Right hindlimb (tissue), 1 donor: ENCODE data around the gene TMCC2.
"Not testable (repeated sequence)": the region's sequence is repeated elsewhere in the genome, so short reads cannot be mapped to it uniquely, and the experiment has no call there.

Experiments
- DNase-seq: peaks from one replicate; pipeline ENCODE4 v3.0.0-alpha.2; 2018

Gene TMCC2

GRCh38 chr1:205216588-205216987 lies 11.2 kb upstream of the TMCC2 start:
- no peak for DNase-seq

- DNase-seq: no peak
Observed at GRCh38 chr1:205217418-205217817, 10.3 kb upstream of the TMCC2 start.

GRCh38 chr1:205220421-205220820 lies 7.3 kb upstream of the TMCC2 start:
- DNase-seq: no peak

GRCh38 chr1:205224736-205225135 lies 3.0 kb upstream of the TMCC2 start:
- no peak for DNase-seq

GRCh38 chr1:205225901-205226765 lies 1.6 kb upstream of the TMCC2 start:
- DNase-seq: no peak

- no peak for DNase-seq
Observed at GRCh38 chr1:205226868-205227583, 720 bp upstream of the TMCC2 start.

GRCh38 chr1:205228093-205228521 lies 361 bp downstream of the TMCC2 start:
- no peak for DNase-seq

GRCh38 chr1:205229399-205229871 lies 1.7 kb downstream of the TMCC2 start:
- DNase-seq: peak; percentile 79

GRCh38 chr1:205229916-205230700 lies 2.4 kb downstream of the TMCC2 start:
- no peak for DNase-seq

- no peak for DNase-seq
Observed at GRCh38 chr1:205230982-205231381, 3.2 kb downstream of the TMCC2 start.

- DNase-seq: no peak
Observed at GRCh38 chr1:205232127-205232820, 4.5 kb downstream of the TMCC2 start.

- DNase-seq: no peak
Observed at GRCh38 chr1:205232945-205233397, 5.2 kb downstream of the TMCC2 start.

- not testable (repeated sequence) for DNase-seq
Observed at GRCh38 chr1:205233986-205234385, 6.2 kb downstream of the TMCC2 start.

GRCh38 chr1:205235951-205236350 lies 8.2 kb downstream of the TMCC2 start:
- DNase-seq: peak; percentile 21

GRCh38 chr1:205236526-205236925 lies 8.8 kb downstream of the TMCC2 start:
- DNase-seq: no peak

GRCh38 chr1:205236951-205237475 lies 9.3 kb downstream of the TMCC2 start:
- no peak for DNase-seq

- DNase-seq: no peak
Observed at GRCh38 chr1:205237526-205238484, 10.1 kb downstream of the TMCC2 start.

- DNase-seq: peak; percentile 67
Observed at GRCh38 chr1:205239078-205239477, 11.3 kb downstream of the TMCC2 start.

- DNase-seq: peak; percentile 81
Observed at GRCh38 chr1:205240118-205240517, 12.4 kb downstream of the TMCC2 start.

GRCh38 chr1:205240569-205240968 lies 12.8 kb downstream of the TMCC2 start:
- DNase-seq: no peak
